Endothelial cell of umbilical vein (primary cell): ENCODE measurements around the gene CIBAR2. TPM values are rescaled to one million over a fixed set of nuclear protein-coding genes. Genes with fewer than 3 reads are reported as not detected.

Experiments
- BruUV-seq: library from RNA; stranded (reverse); fragments of 400-500 nt; replicated peaks from 2 replicates; lab custom pipeline; 2021; lab: Mats Ljungman, UMichigan
- CTCF ChIA-PET: fragments of 300-600, 350-600 bp; sonication (Branson Sonifier 250); formaldehyde crosslinking; loops from one replicate; lab custom pipeline; 2021; ENCODE audit warnings: antibody characterized with exemption, inconsistent platforms; lab: Charles Lee
- POLR2A ChIA-PET: fragments of 300-600, 350-600 bp; sonication (Branson Sonifier 250); formaldehyde crosslinking; loops from one replicate; lab custom pipeline; 2021; ENCODE audit warnings: antibody characterized with exemption, inconsistent platforms; lab: Charles Lee
- DNase-seq: peaks from one replicate; pipeline ENCODE4 v3.0.0-alpha.2; 2011; ENCODE audit warnings: low read depth, low spot score
- FAIRE-seq: peaks from 2 replicates; lab custom pipeline; 2011; peaks lifted over from hg19 to GRCh38; lab: Jason Lieb, UNC
- H2AFZ ChIP-seq: 2 replicates; pipeline ENCODE4 v1.6.0; 2012; ENCODE audit warnings: low read depth, low read length, control low read depth, inconsistent platforms
- H3K27ac ChIP-seq: 2 replicates; pipeline ENCODE4 v1.5.1; 2011; ENCODE audit warnings: low read depth, mild to moderate bottlenecking, control low read depth, low read length, moderate library complexity; ENCODE audit not compliant: insufficient read depth
- H3K27me3 ChIP-seq, 2 experiments: 2 replicates each; pipeline versions ENCODE4 v1.6.0 to v1.6.1; 2011; ENCODE audit warnings: low read length in 2 of 2, mixed read lengths in 1 of 2; ENCODE audit not compliant: control insufficient read depth in 2 of 2, insufficient read depth in 2 of 2
- H3K36me3 ChIP-seq, 2 experiments: 2 replicates in 1 of 2; 3 replicates in 1 of 2; pipeline ENCODE4 v1.5.1; 2011; ENCODE audit warnings: low read length in 2 of 2, mild to moderate bottlenecking in 1 of 2, moderate library complexity in 1 of 2; ENCODE audit not compliant: control insufficient read depth in 2 of 2, insufficient read depth in 2 of 2; ENCODE audit errors: extremely low read depth in 1 of 2
- H3K4me1 ChIP-seq: 3 replicates; pipeline ENCODE4 v1.5.1; 2011; ENCODE audit warnings: mild to moderate bottlenecking, low read length; ENCODE audit not compliant: control insufficient read depth, insufficient read depth; ENCODE audit errors: extremely low read depth
- H3K4me2 ChIP-seq: 2 replicates; pipeline ENCODE4 v1.6.1; 2011; ENCODE audit warnings: low read length, control low read depth, mixed read lengths; ENCODE audit not compliant: insufficient read depth
- H3K4me3 ChIP-seq, 3 experiments: fragments of 200-600 bp in 1 of 3; sonication (generic), shearing (Covaris generic) in 1 of 3; replicated peaks in 1 of 3; 2 replicates each; pipeline ENCODE4 v1.5.1; 2011 to 2016; ENCODE audit warnings: control low read depth in 3 of 3, low read length in 3 of 3, mild to moderate bottlenecking in 2 of 3, inconsistent platforms in 1 of 3, low read depth in 1 of 3, moderate library complexity in 1 of 3; ENCODE audit not compliant: insufficient read depth in 1 of 3
- H3K79me2 ChIP-seq: 2 replicates; pipeline ENCODE4 v1.6.0; 2012; ENCODE audit warnings: low read length, inconsistent platforms; ENCODE audit not compliant: control insufficient read depth, insufficient read depth
- H3K9ac ChIP-seq: replicated peaks from 2 replicates; pipeline ENCODE3; 2011; ENCODE audit warnings: low read length, control low read depth; ENCODE audit not compliant: insufficient read depth; ENCODE audit errors: extremely low read depth
- H3K9me1 ChIP-seq: replicated peaks from 3 replicates; pipeline ENCODE4 v1.6.0; 2011; ENCODE audit warnings: mild to moderate bottlenecking, low read length; ENCODE audit not compliant: control insufficient read depth, insufficient read depth; ENCODE audit errors: extremely low read depth
- H3K9me3 ChIP-seq: replicated peaks from 2 replicates; pipeline ENCODE4 v1.5.1; 2012; ENCODE audit warnings: low read length, inconsistent platforms; ENCODE audit not compliant: control insufficient read depth, insufficient read depth
- H4K20me1 ChIP-seq: replicated peaks from 2 replicates; pipeline ENCODE3; 2011; ENCODE audit warnings: mild to moderate bottlenecking, low read length; ENCODE audit not compliant: control insufficient read depth, insufficient read depth; ENCODE audit errors: extremely low read depth
- CTCF ChIP-seq, 2 donors: IDR thresholded peaks; 1 replicate in 1 of 2; 2 replicates in 1 of 2; pipeline ENCODE4 v1.5.1; 2011; ENCODE audit warnings: low read length in 2 of 2, mild to moderate bottlenecking in 2 of 2, moderate library complexity in 2 of 2, control low read depth in 1 of 2, inconsistent platforms in 1 of 2, low read depth in 1 of 2; ENCODE audit not compliant: insufficient read depth in 1 of 2; ENCODE audit errors: extremely low read depth in 1 of 2
- EZH2 ChIP-seq: IDR thresholded peaks from 2 replicates; pipeline ENCODE4 v1.6.1; 2012; ENCODE audit warnings: borderline replicate concordance, low read depth, mild to moderate bottlenecking, moderate library complexity, low read length, inconsistent platforms; ENCODE audit not compliant: severe bottlenecking
- FOS ChIP-seq: IDR thresholded peaks from 2 replicates; pipeline ENCODE4 v1.6.1; 2011; ENCODE audit warnings: mild to moderate bottlenecking, low read length, moderate library complexity, borderline replicate concordance; ENCODE audit not compliant: insufficient read depth
- GATA2 ChIP-seq: IDR thresholded peaks from 2 replicates; pipeline ENCODE4 v1.7.0; 2011; ENCODE audit warnings: low read depth, mild to moderate bottlenecking, moderate library complexity, mixed read lengths, low read length; ENCODE audit not compliant: insufficient read length, insufficient read depth
- JUN ChIP-seq: IDR thresholded peaks from 2 replicates; pipeline ENCODE4 v1.6.1; 2011; ENCODE audit warnings: borderline replicate concordance, low read depth; ENCODE audit not compliant: insufficient read length, insufficient read depth
- MAX ChIP-seq: IDR thresholded peaks from 2 replicates; pipeline ENCODE4 v1.6.1; 2011; ENCODE audit not compliant: insufficient read depth, insufficient read length
- MYC ChIP-seq: IDR thresholded peaks from one replicate; pipeline ENCODE4 v1.6.1; 2011; ENCODE audit warnings: mild to moderate bottlenecking, low read depth, low read length
- POLR2A ChIP-seq: IDR thresholded peaks from 2 replicates; pipeline ENCODE4 v1.6.1; 2012; ENCODE audit warnings: low read depth, mild to moderate bottlenecking, control low read depth, low read length
- POLR2AphosphoS5 ChIP-seq: IDR thresholded peaks from 2 replicates; pipeline ENCODE4 v1.6.1; 2012; ENCODE audit warnings: low read depth, mild to moderate bottlenecking, control low read depth, low read length, moderate library complexity; ENCODE audit not compliant: insufficient read depth
- dilution Hi-C: fragments of 300-500 bp; cut with MboI; formaldehyde crosslinking; loops from one replicate; pipeline ENCODE4 v1.15.0; 2019; ENCODE audit warnings: low sequenced_read_pairs; ENCODE audit not compliant: extremely low pct_ligation_motif_present
- intact Hi-C: fragments of 100-400 bp; cut with micrococcal nuclease; formaldehyde crosslinking; loops from one replicate; pipeline ENCODE4 v1.10.0; 2022
- polyA plus RNA-seq, 4 experiments: library from polyadenylated mRNA; depleted of rRNA in 3 of 4; stranded (reverse) in 3 of 4; unstranded in 1 of 4; fragments of >200 nt; gene quantifications; 2 replicates each; pipeline versions ENCODE4 v1.2.1 to v1.2.3, GENCODE V29; 2011 to 2012; ENCODE audit warnings: missing spikeins in 1 of 4
- total RNA-seq: library from RNA; stranded (reverse); gene quantifications from 2 replicates; pipeline ENCODE4 v1.2.3, GENCODE V29; 2021

Gene CIBAR2
- total and polyA plus RNA-seq, 2 donors (not counting 3 experiments of a cell fraction or from before 2014, with no cell fraction given) = 0.07 TPM; not detected in 1

GRCh38 chr16:85153656-85154091 lies 41.4 kb upstream of the CIBAR2 start:
- H3K36me3 ChIP-seq = no peaks in the 10 kb centered on the region
- dilution Hi-C loops (no loop called here), intact Hi-C loops (no loop called here)
- no peak overlapping the region for H3K9ac ChIP-seq
- BruUV-seq = no TSS peak
- H3K27me3 ChIP-seq = no peaks in the 10 kb centered on the region
- H3K4me1 ChIP-seq = peaks cover 9% of the 10 kb centered on the region
- H3K9me1 ChIP-seq = no peaks in the 10 kb centered on the region
- no peak overlapping the region for H3K4me2 ChIP-seq
- H3K4me3 ChIP-seq = no peak overlapping the region
- FAIRE-seq = no peak
- POLR2A ChIA-PET = no interaction called here
- no peaks in the 10 kb centered on the region for H3K9me3 ChIP-seq
- H3K79me2 ChIP-seq = no peaks in the 10 kb centered on the region
- H2AFZ ChIP-seq = no peak overlapping the region
- TF ChIP-seq MAX (no peak), POLR2AphosphoS5 (no peak), MYC (no peak), JUN (no peak), EZH2 (no peak), CTCF (IDR thresholded peaks at IDR 0.05; ENCODE audit: extremely low read depth in 1 of 2, insufficient read depth in 1 of 2, low read depth in 1 of 2, low read length in 2 of 2) (no peak), FOS (no peak), GATA2 (no peak), POLR2A (no peak)
- H3K27ac ChIP-seq = no peak overlapping the region
- CTCF ChIA-PET = interaction anchor here (2.8 kb wide), 1 partner anchor 39 kb away, joined by 13 read pairs; no protein-coding TSS in a partner anchor
- DNase-seq = no peak
- no peaks in the 10 kb centered on the region for H4K20me1 ChIP-seq
